ENCODE data around the gene RABGAP1L.
"Not testable (repeated sequence)": the region's sequence is repeated elsewhere in the genome, so short reads cannot be mapped to it uniquely, and the experiment has no call there.

The RABGAP1L gene

DNA sequence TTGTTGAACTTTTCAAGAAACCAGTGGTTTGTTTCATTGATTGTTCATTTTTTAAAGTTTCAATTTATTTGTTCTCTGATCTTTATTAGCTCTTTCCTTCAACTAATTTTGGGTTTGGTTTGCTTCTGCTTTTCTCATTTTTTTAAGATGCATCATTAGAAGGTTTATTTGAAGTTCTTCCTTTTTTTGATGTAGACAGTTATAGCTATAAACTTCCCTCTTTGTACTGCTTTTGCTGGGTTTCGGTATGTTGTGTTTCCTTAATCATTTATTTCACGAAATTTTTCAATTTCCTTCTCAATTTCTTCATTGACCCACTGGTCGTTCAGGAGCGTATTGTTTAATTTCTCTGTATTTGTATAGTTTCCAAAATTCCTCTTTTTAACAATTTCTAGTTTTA is 155.1 kb downstream of the RABGAP1L start:
- DNase-seq, result no peak

DNA sequence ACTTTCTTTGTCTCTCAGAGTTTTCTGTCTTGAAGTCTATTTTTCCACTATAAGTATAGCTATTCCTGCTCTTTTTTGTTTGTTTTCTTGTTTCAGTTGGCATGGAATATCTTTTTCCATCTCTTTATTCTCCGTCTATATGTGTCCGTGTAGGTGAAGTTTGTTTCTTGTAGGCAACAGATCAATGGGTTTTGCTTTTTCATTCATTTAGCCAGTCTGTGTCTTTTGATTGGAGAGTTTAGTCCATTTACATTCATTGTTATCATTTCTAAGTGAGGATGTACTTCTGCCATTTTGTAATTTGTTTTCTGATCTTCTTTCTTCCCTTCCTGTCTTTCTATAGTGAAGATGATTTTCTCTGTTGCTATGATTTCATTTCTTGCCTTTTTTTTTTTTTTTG is 155.9 kb downstream of the RABGAP1L start:
- DNase-seq, result no peak

DNA sequence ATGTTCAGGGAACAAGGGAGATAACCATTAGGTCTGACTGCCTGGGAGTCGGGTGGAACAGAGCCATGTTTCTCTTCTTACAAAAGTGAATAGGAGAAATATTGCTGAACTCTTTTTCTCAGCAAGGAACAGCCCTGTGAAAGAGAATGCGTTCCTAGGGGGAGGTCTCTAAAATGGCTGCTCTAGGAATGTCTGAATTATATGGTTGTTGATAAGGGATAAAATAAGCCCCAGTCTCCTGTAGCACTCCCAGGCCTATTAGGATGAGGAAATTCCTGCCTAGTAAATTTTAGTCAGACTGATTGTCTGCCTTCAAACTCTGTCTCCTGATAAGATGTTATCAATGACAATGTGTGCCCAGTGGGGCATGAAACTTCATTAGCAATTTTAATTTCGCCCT is 161.6 kb downstream of the RABGAP1L start:
- DNase-seq, result not testable (repeated sequence)

DNA sequence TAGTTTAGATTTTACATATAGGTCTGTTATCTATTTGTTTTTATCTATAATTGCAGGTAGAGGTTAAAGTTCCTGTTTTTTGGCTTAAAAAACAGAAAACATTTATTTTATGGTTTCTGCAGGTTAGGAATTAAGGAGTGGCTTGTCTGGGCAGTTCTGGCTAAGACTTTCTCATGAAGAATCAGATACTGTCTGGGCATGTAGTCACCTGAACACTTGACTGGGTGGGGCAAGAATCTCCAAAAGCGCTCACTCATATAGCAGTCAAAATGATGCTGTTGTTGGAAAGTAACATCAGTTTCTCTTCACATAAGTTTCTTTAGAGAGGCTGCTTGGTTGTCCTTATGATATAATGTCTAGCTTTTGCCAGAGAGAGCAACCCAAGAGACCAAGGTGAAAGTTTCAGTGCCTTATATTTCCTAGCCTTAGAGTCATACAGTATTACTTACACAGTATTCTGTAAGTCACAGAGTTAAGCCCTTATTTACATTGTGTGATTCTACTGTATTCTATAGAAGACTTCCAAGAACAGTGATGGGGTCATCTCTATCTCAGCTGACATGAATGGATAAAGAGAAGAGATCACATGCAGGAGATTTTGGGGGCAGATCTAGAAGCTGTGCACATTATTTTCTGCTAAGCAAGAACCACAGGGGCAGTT is 163.0 kb downstream of the RABGAP1L start:
- DNase-seq, result no peak

DNA sequence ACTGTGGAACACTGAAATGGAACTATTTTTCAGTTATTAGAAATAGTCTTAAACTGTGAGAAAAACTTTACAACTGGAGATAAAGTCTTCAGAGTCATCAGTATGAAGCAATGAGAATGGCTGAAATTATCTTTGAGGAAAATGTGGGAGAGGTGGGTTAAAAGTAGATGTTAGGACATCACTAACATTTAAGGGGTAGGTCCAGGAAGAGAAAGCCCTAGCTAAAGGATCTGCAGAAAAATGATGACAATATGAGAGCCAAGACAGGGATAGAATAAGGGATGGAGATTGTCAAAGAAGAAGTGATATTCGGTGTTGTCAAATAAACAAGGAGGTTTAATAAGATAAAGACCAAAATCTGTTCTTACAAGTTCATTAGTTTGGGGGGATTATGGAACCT is 165.2 kb downstream of the RABGAP1L start:
- DNase-seq, result no peak

DNA sequence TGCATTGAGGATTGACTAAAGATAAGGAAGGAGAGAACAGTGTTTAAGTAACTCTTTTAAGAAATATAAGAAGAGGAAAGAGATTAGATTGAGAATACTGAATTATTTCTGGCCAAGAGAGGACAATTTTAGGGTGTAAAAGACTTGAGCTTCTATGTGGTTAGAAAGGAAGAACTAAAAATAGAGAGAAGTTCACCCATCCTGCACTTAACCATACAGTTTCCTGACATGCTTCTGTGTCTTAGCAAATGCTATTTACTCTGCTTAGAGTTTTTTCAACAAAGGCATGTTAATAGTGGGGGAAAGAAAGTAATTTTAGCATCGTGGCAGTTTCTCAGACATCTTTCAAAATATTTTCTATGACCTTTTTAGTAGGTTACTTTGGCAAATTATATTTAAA is 165.6 kb downstream of the RABGAP1L start:
- DNase-seq, result no peak

DNA sequence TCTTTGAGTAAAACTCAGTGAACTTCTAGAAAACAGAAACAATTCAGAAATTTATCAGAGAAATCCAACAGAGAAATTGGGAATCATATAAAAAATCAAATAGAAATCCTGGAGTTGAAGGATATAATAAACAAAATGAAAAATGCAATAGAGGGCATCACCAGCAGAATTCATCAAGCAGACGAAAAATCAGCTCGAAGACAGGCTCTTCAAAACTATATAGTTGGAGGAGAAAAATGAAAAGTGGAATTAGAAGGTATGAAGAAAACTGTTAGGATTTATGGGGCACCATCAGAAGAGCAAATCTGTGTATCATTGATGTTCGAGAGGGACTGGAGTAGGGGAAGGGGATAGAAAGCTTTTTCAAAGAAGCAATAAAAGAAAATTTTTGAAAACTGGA is 167.0 kb downstream of the RABGAP1L start:
- DNase-seq, result no peak

DNA sequence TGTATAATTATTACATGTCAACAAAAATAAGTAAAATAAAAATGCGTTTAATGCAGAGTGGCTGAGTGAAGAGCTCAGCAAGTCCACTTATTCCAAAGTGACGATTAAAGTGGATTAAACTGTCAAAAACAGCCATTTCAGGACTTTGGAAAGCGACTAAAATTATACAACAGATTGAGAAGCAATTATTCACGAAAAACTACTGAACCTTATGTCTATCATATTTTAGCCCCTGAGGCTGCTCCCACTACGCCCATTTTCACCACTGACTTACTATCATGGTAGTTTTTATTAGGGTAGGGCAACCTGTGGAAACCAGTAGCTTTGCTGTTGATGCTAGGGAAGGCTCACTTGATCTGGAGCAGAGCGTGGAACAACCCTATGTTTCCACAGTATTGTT is 174.1 kb downstream of the RABGAP1L start:
- DNase-seq, result no peak

DNA sequence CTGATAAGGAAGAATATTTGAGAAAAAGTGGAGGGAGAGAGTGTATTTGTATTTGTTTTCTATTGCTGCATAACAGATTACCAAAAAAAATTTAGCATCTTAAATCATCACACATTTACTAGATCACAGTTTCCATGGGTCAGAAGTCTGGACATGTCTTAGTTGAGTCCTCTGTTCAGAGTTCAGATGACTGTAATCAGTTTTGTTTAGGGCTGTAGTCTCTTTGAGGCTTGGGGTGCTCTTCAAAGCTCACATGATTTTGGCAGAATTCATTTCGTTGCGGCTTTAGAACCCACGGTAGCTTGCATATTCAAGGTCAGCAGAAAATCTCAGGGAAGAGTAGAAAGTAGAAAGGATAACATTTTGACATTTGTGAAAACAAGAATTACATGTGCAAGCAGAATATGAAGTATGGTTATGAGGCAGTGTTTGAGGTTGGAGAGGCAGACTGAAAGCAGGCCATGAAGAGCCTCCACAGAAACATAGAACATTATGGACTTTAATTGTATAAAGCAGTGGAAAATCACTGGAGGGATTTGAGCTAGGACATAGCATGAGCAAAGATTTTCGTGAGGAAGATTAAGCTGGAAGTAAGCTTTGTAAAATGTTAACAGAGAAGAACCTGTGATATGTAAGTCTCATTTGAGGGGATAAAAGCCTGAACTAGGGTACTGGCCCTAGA is 177.8 kb downstream of the RABGAP1L start:
- DNase-seq, result no peak

DNA sequence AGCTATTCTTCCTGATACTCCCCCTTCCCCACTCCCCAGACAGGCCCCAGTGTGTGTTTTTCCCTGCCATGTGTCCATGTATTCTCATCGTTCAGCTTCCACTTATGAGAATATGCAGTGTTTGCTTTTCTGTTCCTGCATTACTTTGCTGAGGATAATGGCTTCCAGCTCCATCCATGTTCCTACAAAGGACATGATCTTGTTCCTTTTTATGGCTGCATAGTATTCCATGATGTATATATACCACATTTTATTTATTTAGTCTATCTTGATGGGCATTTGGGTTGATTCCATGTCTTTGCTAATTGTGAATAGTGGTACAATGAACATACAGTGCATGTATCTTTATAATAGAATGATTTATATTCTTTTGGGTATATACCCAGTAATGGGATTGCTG is 181.1 kb downstream of the RABGAP1L start:
- DNase-seq, result not testable (repeated sequence)

DNA sequence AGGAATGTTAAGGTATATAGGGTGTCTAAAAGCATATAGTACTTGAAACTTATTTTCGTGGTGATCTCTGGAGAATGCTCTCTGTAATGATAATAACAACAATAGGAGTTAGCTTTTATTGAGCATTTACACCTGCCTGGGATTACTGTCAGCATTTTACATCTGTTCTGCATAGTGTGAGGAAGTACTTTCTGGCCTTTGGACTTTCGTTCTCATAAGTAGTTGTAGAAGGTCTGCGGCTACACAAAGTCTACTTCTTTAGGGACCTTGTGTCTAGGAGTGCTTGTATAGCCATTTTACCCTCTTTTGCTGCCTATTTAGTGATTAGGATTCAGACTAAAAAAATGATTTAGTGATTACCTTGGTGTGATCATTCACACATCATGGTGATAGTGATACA is 184.8 kb downstream of the RABGAP1L start:
- no peak for DNase-seq

DNA sequence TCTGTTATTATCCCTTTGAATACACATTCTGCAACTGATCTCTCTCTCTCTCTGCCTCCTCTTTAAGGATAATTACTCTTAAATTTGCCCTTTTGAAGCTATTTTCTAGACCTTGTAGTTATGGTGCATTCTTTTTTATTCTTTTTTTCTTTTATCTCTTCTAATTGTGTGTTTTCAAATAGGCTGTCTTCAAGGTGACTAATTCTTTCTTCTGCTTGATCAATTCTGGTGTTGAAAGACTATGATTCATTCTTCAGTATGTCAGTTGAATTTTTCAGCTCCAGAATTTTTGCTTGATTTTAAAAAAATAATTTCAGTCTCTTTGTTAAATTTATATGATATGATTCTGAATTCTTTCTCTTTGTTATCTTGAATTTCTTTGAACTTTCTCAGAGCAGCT is 192.8 kb downstream of the RABGAP1L start:
- DNase-seq, result no peak

DNA sequence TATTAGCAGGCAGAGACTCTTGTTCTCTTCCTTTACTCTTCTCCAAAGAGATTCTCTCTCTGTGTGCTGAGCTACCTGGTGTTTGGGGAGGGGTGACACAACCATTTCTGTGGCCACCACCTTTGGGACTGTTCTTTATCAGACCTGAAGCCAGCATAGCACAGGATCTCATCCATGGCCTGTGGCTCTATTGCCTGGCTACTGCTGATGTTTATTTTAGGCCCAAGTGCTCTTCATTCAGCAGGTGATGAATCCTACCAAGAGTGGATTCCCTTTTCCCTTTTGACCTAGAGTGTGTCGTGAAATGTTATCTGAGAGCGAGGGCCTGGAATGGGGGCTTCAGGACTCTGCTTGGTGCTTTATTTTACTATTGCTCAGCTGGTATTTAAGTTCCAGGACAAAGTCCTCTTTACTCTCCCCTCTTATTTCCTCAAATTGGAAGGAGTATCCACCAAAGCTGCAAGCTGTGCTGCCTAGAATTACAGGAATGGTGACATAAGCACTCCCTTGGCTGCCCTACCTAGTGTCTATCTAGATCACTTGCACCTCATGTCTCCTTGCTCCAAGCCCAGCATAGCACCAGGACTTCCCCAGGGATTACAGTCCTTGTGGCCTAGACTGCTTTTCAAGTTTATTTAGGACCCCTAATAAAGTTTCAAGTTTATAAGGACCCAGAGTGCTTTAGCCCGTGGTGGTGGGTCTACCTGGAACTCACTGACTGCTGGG is 193.7 kb downstream of the RABGAP1L start:
- no peak for DNase-seq

DNA sequence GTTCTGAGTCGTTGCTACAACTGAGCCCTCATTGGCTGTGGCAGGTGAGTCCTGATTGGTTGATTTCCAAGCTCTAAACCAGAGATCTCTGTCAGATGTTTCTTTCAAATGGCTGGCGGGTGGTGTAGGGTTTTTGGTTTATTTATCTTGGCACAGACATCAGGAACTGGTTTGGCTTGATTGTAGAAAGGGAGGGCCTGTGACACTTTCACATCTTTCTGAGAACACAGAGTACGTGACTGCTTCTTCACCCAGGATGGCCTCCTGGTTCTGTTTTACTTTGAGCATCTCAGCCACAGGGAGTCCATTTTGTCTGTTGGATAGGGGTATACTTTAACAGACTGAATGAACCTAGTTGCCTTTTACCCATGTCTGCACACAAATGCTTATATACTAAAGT is 199.0 kb downstream of the RABGAP1L start:
- peak; percentile 1 for DNase-seq

DNA sequence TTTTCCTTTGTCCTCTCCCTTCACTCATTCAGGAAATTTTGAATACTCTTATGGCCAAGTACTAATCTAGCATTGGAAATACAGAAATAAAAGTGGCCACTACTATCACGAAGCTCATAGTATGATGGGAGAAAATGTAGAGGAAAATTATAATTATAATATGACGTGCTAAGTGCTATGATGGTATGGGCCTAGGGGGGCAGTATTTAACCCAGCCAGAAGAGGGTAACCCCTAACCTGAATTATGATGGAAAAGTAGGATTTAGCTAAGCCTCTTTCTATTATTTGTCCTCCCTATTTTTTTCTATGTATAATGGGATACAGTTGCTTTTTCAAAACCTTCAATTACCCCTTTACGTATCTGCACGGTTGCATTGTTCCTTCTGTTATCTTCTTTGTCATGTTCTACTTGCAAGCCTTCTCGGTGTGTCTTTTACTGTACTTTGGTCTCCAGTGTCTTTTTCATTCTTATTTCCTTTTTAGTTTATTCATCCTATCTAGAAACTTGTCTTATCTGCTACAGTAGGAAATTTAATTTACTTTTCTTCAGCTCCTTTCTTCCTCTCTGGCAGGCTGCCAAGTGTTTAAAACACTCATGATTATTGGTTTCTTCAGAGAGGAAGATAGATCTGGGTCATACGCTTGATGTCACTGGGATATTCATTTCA is 199.6 kb downstream of the RABGAP1L start:
- DNase-seq, result peak; percentile 60

DNA sequence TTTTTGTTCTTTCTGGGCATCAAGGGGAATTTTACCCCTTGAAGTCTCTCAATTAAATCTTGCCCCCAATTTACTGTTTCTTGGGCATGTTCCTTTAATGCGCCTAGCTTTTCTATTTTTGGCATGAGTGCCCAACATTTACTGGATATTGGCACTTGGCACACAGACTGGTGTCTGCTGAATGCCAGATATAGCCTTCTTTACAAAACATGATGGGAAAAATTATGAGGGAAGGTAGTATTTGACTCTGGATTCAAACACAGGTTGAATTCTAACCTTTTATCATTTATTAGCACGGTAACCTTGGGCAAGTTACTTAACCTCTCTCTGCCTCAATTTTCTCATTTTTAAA is 200.1 kb downstream of the RABGAP1L start:
- peak; percentile 60 for DNase-seq

DNA sequence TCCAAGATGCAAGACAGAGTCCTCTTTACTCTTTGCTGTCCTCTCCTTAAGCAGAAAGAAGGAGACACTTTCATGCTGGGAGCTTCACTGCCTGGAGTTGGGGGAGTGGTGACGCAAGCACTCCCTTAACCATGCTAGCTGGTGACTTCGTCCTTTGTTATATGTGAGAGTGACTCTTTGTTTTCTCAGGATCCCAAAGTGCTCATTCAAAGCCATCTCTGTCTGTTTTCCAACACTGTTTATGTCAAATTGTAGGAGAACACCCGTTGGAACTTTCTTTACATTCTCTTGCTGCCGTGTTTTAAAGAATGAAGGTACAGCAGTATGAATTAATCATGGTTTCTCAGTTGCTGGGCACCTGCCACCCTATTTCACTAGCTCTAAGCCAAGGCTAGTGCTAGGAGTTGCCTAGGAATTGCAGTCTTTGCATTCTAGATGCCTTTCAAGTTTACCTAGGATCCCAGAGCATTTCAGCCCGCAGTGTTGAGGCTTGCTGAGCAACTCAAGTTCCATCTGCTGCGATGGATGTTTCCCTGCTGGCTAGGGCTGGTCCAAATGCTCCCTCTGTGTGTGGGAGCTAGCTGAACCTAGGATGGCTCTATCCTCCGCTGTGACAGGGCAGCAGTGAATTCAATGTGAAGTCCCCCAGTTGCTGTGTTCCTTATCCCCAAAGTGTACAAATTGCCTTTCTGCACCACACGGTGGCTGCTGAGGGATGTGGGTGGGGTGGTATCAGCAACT is 205.8 kb downstream of the RABGAP1L start:
- DNase-seq, result no peak

DNA sequence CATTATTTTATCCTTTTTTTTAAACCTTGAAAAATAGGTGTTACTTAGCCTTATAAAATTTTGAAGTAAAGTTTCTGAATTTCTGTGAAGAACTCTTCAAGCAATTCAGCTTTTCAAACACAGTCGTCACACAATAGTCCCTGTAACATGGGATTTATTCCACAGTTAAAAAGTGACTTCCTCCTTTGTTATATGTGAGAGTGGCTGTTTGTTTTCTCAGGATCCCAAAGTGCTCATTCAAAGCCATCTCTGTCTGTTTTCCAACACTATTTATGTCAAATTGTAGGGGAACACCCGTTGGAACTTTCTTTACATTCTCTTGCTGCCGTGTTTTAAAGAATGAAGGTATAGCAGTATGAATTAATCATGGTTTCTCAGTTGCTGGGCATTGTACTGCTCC is 207.6 kb downstream of the RABGAP1L start:
- DNase-seq, result no peak

DNA sequence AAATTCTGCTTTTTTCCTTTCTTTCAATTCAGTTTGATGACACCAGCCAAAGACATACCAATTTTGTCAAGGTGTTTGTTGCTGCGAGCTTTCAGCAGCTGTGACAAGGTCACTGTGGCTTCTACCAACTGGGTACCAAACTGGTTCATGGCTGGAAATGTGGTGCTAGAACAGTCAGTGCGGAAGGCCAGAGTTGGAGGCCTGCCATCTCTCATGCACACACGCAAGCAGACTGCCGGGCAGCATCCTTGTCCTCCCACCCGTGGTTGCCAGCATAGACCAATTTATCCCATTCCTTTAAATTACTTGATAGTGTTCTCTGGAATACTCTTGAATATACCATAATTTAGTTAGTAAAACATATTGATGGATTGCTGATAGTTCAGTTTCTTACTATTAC is 208.6 kb downstream of the RABGAP1L start:
- no peak for DNase-seq

DNA sequence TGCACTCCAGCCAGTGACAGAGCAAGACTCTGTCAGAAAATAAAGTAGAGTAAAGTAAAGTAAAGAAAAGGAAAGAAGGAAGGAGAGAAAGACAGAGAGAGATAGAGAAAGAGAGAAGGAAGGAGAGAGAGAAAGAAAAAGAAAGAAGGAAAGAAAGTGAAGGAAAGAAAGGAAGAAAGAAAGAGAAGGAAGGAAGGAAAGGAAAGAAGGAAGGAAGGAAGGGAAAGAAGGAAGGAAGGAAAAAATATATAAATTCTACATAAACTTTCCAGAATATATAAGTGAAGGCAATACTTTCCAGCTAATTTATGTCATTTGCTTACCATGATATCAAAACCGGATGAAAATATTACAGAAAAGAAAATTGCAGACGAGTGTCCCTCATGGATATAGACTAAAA is 216.7 kb downstream of the RABGAP1L start:
- DNase-seq, result no peak

DNA sequence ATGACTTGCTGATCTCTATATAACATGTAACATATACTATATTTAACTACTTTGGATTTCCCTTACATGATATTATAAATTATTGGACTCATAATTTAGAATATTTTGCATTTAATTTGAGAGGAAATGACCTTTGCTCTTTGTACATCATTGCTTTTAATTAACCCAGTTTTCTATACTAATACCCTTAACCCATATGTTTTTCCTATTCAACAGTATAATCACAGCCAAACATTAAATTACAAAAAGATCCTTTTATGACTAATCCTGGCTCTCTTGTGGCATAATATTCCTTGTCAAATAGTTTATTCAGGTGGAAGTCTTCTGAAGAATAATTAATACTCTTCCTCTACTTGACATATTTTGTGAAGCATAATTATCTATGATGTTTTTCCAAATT is 232.4 kb downstream of the RABGAP1L start:
- no peak for DNase-seq

DNA sequence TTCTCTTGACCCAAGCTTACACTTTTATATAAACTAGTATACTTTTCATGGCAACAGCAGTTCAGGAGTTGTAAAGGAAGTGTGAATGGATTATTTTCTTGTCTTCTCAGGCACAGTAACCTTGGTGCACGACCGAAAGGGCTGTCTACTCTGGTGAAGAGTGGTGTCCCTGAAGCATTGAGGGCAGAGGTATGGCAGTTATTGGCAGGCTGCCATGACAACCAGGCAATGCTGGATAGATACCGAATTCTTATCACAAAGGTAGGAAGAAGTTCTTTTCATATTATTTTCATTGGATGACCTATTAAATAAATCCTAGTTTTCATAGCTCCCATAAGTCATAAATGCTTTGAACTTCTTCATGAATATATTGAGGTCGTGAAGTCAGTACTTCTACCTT is 234.6 kb downstream of the RABGAP1L start:
- no peak for DNase-seq

DNA sequence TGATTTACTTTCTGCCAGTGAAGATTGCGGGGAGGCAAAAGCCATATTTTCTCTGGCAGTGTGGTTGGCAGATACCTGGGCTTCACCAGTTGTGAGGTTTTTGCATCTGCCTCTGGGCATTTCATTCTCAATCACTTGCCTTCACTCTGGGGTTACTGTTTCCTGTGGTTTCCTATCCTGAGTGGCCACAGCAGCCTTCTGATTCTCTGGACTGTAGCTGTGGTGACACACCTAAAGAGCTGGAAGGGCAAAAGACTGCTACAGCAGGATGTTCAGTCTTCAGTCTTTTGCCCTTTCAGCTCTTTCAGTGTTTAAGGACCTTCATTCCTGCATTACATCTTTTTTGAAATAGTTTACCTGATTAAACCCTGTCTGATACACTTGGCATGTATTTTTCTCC is 237.9 kb downstream of the RABGAP1L start:
- no peak for DNase-seq
